Measurements from ENCODE around the gene MS4A3.
A peak's percentile ranks its signal among the peaks of the same experiment; 100 is the strongest.
"Not testable (repeated sequence)": the region's sequence is repeated elsewhere in the genome, so short reads cannot be mapped to it uniquely, and the experiment has no call there.

The MS4A3 gene

DNA sequence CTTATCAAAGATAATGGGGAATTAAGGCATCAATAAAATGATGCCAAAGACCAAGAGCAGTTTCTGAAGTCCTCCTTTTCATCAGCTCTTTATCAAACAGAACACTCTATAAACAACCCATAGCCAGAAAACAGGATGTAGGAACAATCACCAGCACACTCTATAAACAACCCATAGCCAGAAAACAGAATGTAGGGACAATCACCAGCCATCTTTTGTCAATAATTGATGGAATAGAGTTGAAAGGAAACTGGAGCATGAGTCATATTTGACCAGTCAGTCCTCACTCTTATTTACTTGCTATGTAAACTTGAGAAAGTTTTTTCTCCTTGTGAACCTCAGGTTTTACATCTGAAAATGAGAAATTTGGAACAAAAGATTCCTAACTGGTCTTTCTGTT lies 42.0 kb downstream of the MS4A3 start:
- no peak overlapping the region for H3K27ac ChIP-seq
- TF ChIP-seq ZFX (IDR thresholded peaks at IDR 0.05) (no peak), CTCF (conservative IDR thresholded peaks at IDR 0.05) (no peak)

- no peak for TF ChIP-seq ZFX (IDR thresholded peaks at IDR 0.05)
- TF ChIP-seq CTCF (conservative IDR thresholded peaks at IDR 0.05), result no peak
- no peak overlapping the region for H3K27ac ChIP-seq
Observed at GRCh38 chr11:60100516-60100915, 44.1 kb downstream of the MS4A3 start.

GRCh38 chr11:60101368-60101767 lies 44.9 kb downstream of the MS4A3 start:
- not testable (repeated sequence) for H3K27ac ChIP-seq

- not testable (repeated sequence) for H3K27ac ChIP-seq
Observed at GRCh38 chr11:60104471-60105115, 48.1 kb downstream of the MS4A3 start.

GRCh38 chr11:60108631-60109030 lies 52.2 kb downstream of the MS4A3 start:
- not testable (repeated sequence) for H3K27ac ChIP-seq

- TF ChIP-seq CTCF (conservative IDR thresholded peaks at IDR 0.05) (no peak), ZFX (IDR thresholded peaks at IDR 0.05) (no peak)
- no peak overlapping the region for H3K27ac ChIP-seq
Observed at GRCh38 chr11:60111793-60112192, 55.3 kb downstream of the MS4A3 start.

DNA sequence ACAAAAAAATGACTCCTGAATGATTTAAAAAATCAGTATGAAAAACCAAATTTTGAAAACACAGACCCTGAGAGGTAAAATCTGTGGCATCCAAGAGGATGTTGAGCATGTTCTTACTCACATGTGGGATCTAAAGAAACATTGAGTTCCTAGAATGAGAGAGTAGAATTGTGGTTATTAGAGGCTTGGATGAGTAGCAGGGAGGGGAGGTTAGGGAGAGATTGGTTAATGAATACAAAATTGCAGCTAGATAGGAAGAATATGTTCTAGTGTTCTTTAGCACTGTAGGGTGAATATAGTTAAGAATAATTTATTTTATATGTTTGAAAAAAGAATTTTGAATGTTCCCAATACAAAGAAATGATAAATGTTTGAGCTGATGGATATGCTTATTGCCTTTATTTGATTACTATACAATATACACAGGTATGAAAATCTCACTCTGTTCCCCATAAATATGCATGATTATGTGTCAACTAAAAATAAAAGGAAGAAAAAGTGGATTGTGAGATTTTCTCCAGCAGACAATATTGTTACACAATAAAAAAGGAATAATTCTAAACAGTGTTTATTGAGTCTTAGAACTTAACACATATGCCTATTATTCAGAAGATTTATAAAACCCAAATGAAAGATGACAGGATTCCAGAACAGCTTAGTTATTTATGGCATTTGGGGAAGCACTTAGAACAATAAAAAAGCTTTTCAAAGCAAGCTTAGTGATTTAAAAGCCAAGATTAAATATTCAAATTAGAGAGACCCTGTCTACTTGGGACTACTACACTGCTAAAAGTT lies 60.7 kb downstream of the MS4A3 start:
- no peak overlapping the region for H3K27ac ChIP-seq
- no peak for TF ChIP-seq CTCF (conservative IDR thresholded peaks at IDR 0.05)
- TF ChIP-seq ZFX (IDR thresholded peaks at IDR 0.05), result no peak

DNA sequence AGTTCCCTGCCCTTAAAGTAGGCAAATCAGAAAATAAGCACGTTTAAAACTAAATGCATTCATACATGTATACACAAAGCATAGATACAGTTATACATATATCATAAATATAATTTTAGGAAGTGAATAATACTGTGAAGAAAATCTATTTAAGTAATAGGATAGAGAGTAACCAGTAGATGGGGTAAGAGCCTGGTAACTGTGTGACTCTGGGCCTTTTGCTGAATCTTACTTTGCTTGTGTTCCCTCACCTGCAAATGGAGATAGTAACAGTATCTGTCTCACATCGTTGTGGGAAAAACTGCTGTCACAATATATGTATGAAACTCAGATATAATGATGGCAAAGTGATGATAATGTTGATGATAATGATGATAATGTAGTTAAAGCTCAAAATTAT lies 61.9 kb downstream of the MS4A3 start:
- H3K27ac ChIP-seq, result no peak overlapping the region

More for the DNA sequence above, 61.9 kb downstream of the MS4A3 start:
- TF ChIP-seq CTCF (conservative IDR thresholded peaks at IDR 0.05) (0 out of 2 replicates have a peak, but pooled peaks have one; percentile 3), ZFX (IDR thresholded peaks at IDR 0.05) (no peak)

Measured in C4-2B (cell line).